HG03354 (cell line): ENCODE data around the gene FOXL3.
"Not testable (repeated sequence)": the region's sequence is repeated elsewhere in the genome, so short reads cannot be mapped to it uniquely, and the experiment has no call there.

Experiments used
- ATAC-seq: cut with Tn5 transposase; IDR thresholded peaks from one replicate; pipeline ENCODE4 v1.9.1; 2021; ENCODE audit warnings: mild to moderate bottlenecking; ENCODE audit not compliant: unreplicated experiment, poor library complexity, severe bottlenecking

FOXL3 gene

DNA sequence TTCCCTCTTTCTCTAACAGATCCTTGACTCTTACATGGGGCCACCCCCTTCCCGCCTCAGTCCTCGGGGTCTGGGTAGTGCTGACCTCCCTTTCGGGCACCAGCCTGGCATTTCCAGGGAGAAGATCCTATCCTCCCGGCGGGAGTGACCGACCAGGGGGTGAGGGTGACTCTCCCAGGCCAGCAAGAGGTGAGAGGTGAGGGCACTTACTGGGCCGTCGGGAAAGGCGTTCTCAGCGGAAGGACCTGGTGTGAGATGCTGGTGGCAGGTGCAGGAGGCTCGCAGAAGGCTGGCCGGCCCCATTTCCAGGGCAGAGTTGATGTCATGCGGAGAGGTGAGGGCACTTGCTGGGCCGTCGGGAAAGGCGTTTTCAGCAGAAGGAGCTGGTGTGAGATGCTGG is 4.2 kb upstream of the FOXL3 start:
- no peak for ATAC-seq

GRCh38 chr7:286266-286665 is 3.7 kb upstream of the FOXL3 start:
- ATAC-seq = no peak

GRCh38 chr7:288671-289101 is 1.3 kb upstream of the FOXL3 start:
- ATAC-seq = no peak

- ATAC-seq = no peak
These were observed 688 bp upstream of the FOXL3 start for GRCh38 chr7:289209-289755.

GRCh38 chr7:290554-291372 is 793 bp downstream of the FOXL3 start:
- no peak for ATAC-seq

DNA sequence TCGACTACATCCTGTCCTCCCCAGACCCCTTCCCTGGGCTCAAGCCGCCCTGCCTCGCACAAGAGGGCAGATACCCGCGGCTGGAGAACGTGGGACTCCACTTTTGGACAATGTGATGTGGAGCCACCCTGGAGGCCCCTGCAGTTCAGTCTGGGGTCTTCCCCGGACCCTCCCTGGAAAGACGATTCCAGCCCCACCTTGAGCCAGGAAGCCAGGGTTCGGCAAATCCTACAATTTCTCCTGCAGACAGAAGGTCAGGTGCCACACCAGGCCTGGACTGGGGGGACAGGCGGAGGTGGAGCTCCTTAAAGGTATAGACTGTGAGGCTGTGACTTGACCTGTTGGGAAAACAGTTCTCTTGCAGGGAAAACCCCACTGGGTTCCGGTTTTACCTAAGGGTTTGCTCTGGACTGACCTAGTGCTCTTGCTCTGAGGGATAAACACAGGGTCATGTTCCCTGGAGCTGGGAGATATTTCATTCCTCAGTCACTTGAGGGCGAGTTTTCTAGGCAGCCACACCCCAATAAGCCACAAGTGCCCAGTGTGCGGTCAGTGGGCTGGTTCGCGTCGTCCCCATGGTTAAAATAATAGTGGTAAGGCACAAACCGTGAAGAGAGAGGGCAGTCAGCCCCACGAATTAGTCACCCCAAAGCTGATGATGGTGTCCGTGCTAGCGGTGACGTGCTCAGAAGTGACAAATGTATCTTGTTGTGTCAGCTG is 1.6 kb downstream of the FOXL3 start:
- ATAC-seq = no peak

DNA sequence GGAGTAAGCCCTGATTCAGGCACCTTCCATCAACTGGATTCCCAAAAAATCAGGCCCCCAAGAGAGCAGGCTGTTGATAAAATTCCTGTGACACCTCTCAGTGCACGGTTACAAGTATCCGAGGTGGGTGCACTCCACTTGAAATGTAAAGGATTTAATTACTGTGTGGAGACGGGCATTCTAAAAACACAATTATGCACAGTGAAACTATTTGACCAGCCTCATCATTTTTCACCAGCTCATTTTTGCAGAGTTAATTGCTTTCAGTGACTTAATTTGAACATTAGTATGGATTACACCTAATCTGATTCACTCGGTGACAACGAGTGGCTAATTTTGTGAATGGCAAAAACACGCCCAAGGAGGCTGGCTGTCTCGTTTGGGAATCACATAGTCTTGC is 2.3 kb downstream of the FOXL3 start:
- no peak for ATAC-seq

DNA sequence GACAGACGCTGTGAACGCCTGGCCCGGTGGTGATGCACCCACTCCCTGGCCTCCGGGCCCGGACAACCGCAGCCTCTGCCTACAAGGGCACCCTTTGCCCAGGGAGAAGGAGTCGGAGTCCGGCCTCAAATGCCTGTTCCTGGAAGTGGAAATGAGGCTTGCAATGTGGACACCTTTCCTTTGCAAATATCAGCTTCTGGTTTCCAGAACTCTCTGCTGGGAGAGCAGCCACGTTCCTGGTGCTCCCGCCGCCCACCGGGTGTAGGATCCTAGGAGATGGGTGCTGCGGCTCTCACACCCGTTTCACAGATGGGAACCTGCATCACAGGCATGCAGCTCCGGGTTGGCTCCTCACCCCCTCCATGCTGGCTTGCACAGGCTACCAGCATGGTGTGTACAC is 2.9 kb downstream of the FOXL3 start:
- no peak for ATAC-seq

GRCh38 chr7:293681-294439 is 3.9 kb downstream of the FOXL3 start:
- ATAC-seq = no peak

- ATAC-seq = no peak
These were observed 4.6 kb downstream of the FOXL3 start for GRCh38 chr7:294440-295154.

DNA sequence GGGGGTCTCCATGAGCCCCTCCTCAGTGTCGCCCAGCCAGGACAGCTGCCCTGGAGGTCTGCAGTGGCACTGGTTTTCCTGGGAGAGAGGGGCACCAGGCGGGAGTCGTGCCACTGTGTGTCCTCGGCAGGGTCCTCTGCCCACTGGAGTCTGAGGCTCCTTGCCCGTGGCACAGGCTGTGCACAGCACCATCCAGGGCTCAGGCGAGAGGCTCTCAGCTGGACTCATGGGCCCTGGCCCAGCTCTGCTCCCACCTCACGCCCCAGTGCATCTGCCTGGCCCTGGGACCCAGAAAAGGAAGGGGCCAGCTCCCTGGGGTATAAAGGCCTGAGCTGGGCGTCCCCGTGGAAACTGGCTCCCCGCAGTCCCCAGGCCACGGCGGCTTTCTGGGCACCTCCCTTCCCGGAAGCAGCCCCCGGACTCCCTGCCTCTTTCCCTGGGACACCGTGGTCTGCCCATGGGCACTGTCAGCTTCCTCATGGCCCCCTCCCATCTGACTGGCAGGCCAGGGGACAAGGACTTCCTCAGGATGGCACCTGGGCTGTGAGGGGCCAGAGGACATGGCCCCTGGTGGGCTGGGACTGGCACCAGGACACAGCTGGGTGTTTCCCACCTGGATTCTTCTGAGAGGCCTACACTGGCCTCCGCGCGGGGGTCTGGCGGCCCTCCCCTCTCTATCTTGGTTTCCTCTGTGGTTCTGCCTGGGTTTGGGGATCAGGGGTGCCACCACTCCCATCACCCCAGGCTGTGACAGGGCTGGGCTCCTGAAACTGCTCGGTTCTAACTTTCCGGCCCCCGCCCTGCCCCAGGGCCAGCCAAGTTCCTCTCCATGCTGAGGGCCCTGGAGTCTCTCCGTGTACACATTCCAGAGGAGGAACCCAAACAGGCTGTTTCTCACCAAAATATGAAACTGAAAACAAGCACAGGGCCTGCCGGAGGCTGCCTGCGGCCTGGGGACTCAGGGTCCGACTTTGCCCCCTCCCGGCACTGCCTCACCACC is 5.5 kb downstream of the FOXL3 start:
- ATAC-seq = no peak

DNA sequence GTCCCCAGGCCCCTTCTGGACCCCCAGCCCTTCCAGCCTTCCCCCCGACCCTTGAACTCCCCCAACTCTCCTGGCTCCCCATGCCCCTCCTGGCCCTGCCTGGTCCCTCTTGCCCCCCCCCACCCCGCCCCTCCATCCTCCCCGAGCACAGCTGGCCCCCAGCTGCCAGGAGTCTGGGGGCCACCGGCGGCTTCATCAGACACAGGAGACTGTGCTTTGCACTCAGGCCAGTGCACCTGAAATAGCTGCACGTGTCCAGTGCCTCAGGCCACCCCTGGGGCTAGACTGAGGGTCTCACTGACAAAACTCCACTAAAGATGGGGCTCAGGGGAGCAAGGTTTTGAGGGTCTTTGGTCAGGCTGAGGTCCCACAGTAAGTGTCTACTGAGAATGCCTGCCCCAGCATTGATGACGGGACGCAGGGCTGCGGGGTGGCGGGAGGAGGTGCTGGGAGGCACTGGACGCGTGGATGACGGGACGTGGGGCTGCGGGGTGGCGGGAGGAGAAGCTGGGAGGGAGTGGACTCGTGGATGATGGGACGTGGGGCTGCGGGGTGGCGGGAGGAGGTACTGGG is 6.5 kb downstream of the FOXL3 start:
- no peak for ATAC-seq

DNA sequence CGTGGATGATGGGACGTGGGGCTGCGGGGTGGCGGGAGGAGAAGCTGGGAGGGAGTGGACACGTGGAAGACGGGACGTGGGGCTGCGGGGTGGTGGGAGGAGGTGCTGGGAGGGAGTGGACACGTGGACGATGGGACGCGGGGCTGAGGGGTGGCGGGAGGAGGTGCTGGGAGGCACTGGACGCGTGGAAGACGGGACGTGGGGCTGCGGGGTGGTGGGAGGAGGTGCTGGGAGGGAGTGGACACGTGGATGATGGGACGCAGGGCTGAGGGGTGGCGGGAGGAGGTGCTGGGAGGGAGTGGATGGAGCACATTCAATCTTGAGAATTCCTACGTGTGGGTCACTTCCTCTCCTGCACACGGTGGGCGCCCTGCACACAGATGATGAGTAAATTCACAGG is 7.2 kb downstream of the FOXL3 start:
- ATAC-seq = not testable (repeated sequence)

GRCh38 chr7:297611-298374 is 7.8 kb downstream of the FOXL3 start:
- no peak for ATAC-seq

GRCh38 chr7:298375-298702 is 8.4 kb downstream of the FOXL3 start:
- no peak for ATAC-seq

- ATAC-seq = no peak
These were observed 8.8 kb downstream of the FOXL3 start for GRCh38 chr7:298743-299142.

- no peak for ATAC-seq
These were observed 9.2 kb downstream of the FOXL3 start for GRCh38 chr7:299169-299568.

GRCh38 chr7:299628-300027 is 9.7 kb downstream of the FOXL3 start:
- ATAC-seq = no peak
